Activated naive CD4-positive, alpha-beta T cell treated with anti-CD3 and anti-CD28 coated beads, Interleukin-2, amount 50 U/mL, for 16 hours (primary cell): ENCODE results near the gene PRX.
"Not testable (repeated sequence)": the region's sequence is repeated elsewhere in the genome, so short reads cannot be mapped to it uniquely, and the experiment has no call there.

Experiments
- DNase-seq: peaks from one replicate; pipeline ENCODE4 v3.0.0-alpha.2; 2020

The PRX gene

DNA sequence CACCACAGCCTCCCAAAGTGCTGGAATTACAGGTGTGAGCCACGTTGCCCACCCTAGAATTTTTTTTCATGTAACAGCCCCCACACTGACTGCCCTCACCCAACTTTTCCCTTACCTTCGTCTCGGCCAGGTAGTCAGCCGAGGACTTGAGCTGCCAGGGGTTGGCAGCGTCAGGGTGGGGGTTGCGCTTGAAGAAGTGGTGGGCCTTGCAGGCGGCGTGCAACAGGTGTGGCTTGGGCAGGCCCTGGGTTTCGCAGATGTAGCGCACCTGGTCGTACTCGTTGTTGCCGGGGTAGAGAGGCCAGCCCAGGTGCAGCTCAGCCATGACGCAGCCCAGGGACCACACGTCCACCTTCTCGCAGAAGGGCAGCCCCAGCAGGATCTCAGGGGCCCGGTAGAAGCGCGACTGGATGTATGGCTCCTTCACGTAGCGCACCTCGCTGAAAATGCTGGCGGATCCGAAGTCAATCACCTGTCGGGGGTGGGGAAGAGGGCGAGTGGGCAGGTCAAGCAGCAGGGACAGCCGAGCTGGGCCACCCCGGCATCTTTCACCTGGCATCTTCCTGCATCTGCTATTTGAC, 29.4 kb downstream of the PRX start:
- no peak for DNase-seq

DNA sequence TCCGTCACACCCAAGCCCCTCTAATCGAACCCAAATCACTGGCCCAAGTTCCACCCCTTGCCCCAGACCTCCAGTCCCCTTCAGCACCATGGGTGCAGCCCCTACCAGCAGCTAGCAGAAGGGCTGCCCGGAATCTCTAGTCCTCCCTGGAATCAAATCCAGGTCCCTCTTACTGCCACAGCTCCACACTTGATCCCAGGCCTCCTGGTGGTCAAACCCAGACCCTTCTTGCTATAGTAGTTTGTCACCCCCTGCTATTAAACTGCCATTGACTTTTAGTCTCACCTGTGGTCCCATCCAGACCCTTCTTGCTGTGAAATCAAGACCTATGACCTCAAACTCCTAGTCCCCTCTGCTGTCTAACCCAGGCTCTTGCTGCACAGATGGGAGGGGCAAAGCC, 31.9 kb downstream of the PRX start:
- no peak for DNase-seq

DNA sequence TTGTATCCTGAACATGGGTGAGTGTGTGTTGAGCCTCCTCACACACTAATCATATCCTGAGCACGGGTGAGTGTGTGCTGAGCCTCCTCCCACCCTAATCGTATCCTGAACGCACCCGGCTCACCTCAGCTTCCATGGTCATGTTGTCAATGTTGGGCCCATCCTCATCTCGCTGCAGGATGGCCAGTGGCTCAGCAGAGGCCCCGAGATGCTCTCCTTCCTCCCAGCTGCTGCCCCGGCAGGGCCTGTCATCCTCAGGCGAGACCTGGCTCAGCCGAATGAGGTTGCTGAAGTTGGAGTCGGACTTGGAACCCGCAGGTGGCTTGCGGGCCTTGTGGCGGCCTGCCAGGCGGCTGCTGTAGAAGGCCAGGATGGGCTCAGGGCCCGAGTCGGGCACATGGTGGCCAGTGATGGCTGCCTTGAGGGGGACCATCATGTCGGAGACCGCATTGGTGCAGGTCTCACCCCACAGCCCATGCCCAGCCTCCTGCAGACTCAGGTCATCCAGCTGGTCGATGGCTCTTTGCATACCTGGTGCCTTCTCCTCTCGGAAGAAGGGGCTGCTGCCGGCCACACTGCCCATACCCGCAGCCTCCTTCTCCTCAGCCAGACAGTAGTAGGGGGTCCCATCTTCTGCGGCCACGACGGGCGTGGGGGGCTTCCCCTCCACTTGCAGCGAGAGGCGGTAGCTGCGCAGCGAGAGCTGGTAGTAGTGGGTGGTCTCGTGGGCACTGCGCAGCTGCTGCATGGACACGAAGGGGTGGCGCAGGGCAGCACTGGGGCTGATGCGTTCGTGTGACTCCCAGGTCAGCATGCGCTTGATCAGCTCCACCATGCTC, 32.8 kb downstream of the PRX start:
- no peak for DNase-seq

DNA sequence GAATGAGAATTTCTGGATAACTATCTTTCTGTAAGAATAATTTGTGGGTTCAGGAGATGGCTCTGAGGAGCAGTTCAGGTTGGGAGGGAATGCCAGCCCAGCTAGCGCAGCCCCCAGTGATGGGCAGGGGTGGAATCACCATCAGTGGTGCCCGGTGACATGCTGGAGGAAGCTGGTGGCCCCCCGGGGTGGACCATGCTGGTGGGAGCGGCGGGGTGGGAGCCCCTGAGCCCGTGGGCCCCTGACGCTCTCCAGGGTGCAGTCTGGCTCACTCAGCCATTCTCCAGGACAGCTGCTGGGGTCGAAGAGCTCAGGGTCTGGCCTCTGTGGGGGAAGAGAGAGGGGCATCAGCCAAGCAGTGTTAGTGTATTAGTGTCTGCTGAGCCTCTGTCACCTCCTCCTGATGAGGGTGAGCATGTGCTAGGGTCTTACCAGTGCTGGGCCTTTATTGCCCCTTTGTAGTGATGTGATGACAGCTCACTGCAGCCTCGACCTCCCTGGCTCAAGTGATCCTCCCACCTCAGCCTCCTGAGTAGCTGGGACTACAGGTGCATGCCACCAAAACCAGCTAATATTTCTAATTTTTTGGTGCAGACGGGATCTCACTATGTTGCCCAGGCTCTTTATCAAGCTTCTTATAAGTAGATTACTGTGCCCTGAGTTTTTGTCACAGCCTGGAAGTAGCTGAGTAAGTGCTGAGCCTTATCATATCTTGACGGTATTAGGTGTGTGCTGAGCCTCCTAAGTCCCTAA, 33.6 kb downstream of the PRX start:
- no peak for DNase-seq

DNA sequence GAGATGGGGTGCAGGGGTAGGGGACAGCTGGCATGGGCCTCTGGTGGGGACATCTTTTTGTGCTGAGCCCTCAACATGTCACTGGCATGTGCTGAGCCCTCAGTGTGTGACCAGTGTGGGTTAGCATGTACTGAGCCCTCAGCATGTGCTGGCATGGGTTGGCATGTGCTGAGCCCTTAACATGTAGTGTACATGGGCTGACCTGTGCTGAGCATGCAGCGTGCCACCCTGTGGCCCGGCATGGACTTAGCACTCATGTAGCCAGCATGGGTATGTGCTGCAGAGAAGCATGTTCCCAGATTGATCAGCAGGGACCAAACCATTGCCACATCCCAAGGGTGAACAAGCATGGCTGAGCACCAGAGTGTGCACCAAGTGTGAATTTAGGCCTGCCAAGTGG, 34.7 kb downstream of the PRX start:
- DNase-seq: no peak

DNA sequence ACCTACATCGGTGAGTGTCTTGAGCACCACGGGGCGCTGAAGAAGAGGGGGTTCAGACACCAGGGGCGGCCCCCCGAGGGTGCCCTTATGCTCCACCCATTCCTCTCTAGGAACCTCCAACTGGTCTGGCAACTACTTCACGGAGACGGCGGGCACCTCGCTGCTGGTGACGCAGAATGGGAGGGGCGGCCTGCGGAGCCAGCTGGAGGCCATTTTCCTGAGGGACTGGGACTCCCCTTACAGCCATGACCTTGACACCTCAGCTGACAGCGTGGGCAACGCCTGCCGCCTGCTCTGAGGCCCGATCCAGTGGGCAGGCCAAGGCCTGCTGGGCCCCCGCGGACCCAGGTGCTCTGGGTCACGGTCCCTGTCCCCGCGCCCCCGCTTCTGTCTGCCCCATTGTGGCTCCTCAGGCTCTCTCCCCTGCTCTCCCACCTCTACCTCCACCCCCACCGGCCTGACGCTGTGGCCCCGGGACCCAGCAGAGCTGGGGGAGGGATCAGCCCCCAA, 35.2 kb downstream of the PRX start:
- DNase-seq: no peak

DNA sequence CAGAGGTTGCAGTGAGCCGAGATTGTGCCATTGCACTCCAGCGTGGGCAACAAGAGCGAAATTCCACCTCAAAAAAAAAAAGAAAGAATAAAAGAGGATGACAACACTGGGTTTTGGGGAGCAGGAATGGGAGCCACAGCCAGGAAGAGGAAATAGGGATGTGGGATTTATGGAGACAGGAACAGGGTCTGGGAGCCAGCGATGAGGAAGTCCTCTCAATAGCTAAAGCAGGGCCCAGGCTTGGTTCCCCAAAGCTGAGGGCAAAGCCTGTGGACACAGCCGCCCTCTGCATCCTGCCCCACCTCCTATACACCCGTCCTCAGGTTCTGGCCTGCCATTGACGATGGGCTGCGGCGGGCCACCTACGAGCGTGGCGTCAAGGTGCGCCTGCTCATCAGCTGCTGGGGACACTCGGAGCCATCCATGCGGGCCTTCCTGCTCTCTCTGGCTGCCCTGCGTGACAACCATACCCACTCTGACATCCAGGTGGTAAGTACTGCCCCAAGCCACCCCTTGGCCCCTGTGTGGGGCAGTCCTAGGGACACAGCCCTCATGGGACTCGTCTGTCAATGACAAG, 36.8 kb downstream of the PRX start:
- DNase-seq: no peak

DNA sequence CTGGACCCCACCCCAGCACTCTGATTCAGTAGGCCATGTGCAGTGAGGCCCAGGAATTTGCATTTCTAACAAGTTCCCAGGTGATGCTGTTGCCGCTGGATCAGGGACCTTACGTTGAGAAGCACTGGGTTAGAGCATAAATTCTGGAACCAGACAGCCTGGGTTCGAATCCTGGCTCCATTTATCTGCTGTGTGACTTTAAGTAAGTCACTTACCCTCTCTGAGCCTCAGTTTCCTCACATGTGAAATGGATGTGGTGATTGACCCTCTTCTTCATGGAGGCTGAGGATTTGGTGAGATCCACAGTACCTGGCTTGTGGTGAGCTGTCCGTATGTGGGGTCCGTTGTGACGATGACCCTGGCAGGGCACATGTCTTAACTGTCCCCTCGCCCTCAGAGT, 39.1 kb downstream of the PRX start:
- no peak for DNase-seq

DNA sequence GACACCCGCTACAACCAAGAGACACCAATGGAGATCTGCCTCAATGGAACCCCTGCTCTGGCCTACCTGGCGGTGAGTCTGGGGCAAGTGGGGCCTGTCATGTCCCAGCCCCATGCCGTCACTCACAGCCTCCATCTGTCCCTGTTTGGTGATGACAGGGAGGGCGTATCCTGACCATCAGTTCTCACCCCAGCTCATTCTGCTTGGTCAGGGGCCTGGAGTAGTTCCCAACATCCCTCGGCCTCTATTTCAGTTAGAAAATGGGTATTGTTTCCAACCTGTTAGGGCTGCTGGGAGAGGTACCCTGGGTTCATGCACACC, 41.4 kb downstream of the PRX start:
- no peak for DNase-seq

DNA sequence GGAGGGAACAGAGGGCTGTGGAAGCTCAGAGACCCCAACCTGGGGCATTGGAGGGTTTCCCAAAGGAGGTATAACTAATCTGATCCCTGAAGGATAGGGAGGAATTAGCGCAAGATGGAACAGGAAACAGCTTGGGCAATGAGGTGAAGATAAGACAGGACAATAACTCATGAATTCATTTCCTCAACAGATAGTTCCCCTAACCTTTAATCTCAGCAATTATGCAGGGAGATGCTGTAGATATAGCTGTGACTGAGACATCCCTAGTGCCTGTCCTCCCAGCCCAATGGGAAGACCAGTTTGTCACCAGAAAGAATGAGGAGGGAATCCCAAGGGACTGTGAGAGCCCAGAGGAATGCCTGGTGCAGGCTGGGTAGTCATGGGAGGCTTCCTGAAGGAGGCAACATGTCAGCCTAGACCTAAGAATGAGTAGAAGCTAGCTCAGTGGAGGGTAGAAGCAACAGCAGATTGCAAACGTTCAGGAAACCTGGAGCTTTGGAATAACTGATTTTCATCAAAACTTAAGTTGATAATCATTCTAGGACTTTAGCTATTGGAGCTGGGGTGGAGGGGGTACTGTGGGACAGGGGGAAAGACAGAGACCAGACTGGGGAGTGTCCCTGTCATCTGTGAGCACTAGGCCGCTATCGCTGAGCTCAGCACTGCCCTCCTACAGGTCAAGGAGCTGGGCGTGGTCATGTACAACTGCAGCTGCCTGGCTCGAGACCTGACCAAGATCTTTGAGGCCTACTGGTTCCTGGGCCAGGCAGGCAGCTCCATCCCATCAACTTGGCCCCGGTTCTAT, 42.0 kb downstream of the PRX start:
- DNase-seq: no peak

DNA sequence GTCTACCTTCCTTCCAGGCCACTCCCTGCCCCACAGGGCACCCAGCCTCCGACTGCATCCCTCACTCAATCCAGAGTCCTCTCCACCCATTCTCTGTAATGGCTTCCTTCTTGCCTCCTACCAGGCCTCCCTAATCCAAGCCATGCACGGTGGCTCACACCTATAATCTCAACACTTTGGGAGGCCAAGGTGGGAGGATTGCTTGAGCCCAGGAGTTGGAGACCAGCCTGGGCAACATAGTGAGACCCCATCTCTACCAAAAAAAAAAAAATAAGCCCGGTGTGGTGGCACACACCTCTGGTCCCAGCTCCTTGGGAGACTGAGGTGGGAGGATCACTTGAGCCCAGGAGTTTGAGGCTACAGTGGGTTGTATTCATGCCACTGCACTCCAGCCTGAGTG, 42.9 kb downstream of the PRX start:
- DNase-seq: not testable (repeated sequence)

DNA sequence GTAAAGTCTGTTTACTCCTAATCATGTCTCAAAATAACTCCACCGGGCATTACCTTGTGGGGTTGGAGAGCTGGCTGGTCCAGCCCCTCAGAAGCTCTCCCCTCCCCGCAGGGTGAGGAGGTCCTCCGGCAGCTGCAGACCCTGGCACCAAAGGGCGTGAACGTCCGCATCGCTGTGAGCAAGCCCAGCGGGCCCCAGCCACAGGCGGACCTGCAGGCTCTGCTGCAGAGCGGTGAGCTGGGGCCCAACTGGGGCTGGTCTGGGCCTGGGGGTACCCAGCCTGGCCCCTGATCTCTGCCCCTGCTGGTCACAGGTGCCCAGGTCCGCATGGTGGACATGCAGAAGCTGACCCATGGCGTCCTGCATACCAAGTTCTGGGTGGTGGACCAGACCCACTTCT, 43.4 kb downstream of the PRX start:
- DNase-seq: no peak

DNA sequence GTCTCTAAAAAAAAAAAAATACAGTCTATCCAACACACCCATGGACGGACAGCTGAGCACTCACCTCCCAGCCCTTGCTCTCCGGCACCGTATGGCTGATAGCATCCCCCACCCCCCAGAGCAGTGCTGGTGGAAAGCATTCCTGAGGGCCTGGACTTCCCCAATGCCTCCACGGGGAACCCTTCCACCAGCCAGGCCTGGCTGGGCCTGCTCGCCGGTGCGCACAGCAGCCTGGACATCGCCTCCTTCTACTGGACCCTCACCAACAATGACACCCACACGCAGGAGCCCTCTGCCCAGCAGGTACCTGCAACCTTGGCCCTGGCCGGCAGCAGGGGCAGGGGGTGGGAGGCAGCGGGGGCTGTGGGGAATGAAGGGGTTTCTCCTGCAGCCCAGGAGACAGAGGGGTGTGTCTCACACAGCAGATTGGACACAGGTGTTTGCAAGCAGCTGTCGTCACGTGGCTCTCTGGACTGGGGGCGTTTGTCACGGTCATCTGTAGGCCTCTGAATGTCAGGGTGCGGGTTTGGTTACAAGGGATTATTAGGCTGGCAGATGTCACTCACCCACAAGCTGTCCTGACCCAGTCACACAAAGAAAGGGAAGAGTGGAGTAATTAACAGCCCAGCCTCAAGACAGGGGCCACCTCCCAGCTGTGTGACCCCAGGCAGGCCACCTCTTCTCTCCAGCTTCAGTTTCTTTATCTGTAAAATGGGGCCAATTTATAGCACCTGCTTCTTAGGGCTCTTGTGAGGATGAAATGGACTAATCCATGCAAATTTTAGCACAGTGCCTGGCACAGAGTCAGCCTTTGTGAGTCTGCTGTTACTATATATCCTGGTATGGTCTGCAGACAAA, 45.4 kb downstream of the PRX start:
- DNase-seq: no peak

DNA sequence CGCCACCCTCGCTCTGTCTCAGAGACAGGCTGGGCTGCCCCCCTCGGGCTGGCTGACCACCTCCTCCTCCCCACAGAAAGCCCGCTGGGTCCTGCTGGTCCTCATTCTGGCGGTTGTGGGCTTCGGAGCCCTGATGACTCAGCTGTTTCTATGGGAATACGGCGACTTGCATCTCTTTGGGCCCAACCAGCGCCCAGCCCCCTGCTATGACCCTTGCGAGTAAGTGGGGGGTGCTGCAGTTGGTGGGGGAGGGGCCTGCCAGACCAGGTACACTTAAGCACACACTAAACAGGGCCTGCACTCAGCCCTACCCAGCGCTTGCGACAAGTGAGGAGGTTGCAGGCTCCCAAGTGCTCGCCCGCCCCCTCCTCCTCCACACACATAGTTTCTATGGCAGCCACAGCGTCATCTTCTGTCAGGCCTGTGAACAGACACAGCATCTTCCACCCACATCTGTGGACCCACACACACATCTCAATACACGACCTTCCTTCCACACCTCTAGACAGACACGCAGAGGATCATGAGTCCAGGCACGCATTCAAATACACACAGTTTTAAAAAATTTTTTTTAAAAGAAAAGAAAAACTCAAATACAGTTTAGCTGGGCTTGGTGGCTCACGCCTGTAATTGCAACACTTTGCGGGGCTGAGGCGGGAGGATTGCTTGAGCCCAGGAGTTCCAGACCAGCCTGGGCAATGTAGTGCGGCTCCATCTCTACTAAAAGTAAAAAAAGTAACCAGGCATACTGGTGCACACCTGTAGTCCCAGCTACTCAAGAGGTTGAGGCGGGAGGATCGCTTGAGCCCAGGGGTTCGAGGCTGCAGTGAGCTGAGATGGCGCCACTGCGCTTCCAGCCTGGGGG, 46.2 kb downstream of the PRX start:
- DNase-seq: no peak

DNA sequence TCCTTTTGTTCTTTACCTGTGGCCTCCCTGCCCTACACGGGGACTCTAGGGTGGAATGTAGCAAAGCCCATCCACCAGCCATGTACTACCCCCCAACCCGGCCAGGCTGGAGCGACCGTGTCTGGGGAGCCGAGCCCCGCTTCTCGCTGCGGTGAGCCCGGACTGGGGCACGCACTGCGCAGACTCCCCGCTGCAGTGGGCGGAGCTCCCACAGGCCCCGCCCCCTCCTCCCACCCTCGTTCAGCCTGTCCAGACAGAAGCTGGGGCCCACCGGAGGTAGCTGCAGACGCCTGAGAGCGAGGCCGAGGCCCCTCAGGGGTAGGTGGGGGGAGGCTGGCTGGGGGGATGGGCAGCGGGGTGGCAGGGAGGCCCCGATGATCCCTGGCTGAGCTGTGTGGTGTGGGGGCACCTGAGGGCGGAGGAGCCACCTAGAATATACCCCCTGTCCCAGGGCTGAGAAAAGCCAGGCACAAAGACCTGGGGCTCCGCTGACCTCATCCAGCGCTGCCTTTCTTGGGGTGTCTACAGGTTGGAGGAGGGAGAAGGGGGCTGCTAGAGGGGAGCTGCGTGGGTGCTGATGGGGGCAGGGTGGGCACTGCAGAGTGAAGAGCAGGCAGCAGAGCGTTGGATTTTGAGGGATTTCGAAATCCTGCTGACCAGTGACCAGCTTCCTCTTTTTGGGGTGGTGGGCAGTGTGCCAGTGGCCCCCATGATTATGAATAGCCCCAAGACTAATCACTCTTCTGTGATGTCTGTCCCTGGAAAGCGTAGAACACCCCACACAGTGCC, 47.4 kb downstream of the PRX start:
- peak; percentile 44 for DNase-seq

DNA sequence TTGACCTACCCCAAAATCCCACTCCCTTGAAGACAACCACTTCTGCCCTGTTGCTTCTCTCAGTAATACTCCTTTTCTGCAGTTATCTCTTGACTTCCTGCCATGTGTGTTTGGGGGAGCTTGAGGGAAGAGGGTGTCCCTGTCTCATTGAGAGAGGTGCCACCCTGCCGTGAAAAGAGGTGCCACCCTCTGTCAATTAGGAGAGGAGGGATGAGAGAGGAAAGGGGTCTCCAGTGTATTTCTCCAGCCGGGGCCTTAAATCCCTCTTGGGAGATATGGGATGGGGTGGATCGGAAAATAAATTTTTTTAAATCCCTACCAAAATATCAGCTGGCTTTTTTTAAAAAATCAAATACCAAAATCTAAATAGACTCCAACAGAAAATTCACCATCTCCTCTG, 48.2 kb downstream of the PRX start:
- no peak for DNase-seq

DNA sequence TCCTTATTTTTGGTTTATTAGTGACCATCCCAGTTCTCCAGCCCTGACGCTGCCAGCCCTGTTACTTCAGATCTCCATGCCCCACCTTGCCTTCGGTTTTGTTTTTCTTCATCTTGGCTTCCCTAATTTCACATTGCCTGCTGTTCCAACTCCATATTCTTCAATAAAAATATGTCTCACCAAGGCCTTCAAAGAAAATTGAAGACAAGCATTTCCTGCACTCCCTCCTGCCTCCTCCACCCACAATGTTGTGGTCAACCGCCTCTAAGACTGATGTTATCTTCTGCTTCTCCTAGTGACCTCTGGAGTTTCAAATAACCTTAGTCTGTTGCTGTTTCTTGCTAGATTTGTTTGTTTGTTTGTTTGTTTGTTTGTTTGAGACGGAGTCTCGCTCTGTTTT, 50.1 kb downstream of the PRX start:
- DNase-seq: no peak

DNA sequence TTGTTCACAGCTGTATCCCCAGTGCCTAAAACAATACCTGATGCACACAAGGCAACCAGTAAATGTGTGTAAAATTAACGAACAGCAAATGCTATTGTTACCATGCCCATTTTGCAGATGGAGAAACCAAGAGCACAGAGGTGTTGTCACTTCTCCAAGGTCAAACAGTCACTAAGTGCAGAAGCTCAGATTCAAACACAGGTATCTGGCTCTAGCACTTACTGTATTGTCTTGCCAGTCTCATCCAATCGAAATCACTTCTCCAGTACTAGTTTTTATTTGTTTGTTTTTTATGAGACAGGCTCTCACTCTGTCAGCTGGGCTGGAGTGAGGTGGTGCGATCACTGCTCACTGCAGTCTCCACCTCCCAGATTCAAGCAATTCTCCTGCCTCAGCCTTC, 51.0 kb downstream of the PRX start:
- DNase-seq: no peak

DNA sequence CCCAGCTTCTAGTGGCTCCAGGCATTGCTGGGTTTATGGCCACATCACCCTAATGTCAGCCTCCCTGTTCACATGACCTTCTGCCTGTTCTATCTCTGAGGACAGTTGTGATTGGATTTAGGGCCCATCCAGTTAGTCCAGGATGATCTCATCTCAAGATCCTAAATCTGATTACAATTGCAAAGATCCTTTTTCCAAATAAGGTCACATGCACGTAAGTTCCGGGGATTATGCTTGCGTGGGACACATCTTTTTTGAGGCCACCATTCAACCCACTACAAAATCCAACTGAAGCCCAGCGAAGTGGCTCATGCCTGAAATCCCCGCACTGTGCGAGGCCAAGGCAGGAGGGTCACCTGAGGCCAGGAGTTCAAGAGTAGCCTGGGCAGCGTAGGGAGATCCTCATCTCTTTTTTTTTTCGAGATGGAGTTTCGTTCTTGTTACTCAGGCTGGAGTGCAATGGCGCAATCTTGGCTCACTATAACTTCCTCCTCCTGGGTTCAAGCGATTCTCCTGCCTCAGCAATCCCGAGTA, 52.4 kb downstream of the PRX start:
- no peak for DNase-seq
